GM08714 (cell line): ENCODE data around the gene DOCK3.

Experiments used
- H3K4me3 ChIP-seq: fragments of 200-500 bp; sonication (Bioruptor generic); 2 replicates; pipeline ENCODE4 v1.5.1; 2014; ENCODE audit warnings: mild to moderate bottlenecking, low read length, inconsistent platforms
- ZNF274 ChIP-seq: IDR thresholded peaks from 2 replicates; pipeline ENCODE4 v1.6.1; 2012; ENCODE audit warnings: mild to moderate bottlenecking, low read depth, low read length

The DOCK3 gene

DNA sequence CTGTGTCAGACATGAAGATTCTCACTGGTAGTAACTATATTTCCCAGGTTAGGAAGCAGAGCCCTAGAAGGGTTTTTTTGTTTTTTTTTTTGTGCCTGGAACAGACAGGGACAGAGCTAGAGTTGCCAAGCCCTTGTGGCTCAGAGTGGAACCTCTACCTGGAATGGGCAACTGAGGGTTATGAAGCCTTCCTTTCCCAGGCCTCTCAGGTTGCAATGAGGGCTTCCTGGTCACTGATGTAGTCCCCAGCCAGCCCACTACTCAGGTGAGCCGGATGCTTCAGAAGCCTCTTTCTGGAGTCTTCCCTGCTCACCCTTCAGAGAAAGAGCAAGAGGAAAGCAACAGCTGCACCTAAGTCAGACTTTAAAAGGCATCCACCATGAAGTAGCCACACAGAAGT, 661.5 kb downstream of the DOCK3 start:
- H3K4me3 ChIP-seq, result no peak overlapping the region
- TF ChIP-seq ZNF274, result no peak

DNA sequence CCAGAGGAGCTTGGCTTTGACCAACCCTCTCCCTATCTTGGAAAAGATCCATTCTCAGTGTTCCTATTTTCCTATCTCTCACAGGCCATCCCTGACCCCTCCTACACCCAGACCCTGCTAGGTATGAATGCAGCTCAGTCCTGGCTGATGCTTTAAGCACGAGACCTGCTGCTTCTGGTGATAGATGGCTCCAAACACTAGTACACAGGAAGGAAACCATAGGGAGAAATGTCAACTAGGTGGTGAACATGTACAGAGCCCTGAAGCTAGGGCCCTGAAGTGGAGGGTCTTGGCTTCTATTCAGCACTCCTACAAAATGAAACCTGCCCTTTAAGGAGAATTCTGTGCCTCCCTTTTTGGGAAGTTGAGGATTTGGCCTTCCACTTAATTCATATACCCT, 662.9 kb downstream of the DOCK3 start:
- no peak for TF ChIP-seq ZNF274
- no peak overlapping the region for H3K4me3 ChIP-seq

DNA sequence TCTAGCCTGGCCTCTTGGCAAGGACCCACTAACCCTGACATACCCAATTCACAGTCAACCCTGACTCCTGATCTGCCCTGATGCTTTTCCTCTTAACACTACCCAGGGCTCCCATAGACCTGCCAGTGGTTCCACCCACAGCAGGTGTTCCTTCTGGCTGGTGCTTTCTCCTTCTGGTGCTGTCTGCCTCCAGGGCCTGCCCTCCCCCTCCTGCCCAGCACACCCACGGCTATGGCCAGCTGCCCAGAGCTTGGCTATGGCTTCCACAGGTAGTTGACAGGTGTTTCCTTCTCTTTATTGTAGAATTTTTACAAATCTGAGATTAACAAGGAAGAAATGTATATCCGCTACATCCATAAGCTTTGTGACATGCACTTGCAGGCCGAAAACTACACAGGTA, 663.9 kb downstream of the DOCK3 start:
- no peak for TF ChIP-seq ZNF274

DNA sequence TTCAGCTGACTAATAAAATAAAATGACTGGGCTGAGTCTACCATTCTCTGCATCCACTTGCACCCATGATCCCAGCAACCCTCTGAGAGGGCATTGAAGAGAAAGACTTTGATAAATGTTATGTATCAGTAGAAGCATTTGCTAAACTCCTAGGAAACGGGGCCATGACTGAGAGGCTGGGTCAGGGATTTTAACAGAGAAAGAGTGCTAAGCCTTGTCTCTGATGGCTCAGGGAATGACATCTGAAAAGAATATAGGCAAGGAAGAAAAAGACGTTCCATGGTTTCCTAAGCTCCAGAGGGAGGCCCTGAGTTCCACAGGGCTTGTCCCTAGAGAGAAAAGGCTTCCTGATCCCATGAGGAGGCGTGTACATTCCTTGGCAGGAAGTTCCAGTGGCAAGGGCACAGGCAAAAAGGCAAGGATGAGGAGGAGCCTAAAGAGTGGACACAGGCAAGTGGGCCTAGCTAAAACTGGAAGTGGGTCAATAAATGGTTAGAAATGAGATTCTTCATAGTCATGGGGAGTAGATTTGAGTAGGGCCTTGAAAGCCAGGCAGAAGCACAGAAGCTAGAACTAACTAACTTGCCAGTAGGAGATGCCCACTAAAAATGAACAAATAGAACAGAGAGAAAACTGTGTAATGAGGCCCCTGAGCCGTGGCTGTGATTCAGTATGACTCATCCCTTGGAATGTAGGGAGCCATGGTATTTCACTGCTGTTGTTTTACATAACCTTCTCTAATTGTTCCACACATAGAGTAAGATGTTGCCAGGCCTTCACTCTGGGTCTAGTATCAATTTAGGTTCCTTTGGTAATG, 665.5 kb downstream of the DOCK3 start:
- H3K4me3 ChIP-seq, result no peak overlapping the region
- no peak for TF ChIP-seq ZNF274

More for the DNA sequence above, 663.9 kb downstream of the DOCK3 start:
- H3K4me3 ChIP-seq, result no peak overlapping the region

DNA sequence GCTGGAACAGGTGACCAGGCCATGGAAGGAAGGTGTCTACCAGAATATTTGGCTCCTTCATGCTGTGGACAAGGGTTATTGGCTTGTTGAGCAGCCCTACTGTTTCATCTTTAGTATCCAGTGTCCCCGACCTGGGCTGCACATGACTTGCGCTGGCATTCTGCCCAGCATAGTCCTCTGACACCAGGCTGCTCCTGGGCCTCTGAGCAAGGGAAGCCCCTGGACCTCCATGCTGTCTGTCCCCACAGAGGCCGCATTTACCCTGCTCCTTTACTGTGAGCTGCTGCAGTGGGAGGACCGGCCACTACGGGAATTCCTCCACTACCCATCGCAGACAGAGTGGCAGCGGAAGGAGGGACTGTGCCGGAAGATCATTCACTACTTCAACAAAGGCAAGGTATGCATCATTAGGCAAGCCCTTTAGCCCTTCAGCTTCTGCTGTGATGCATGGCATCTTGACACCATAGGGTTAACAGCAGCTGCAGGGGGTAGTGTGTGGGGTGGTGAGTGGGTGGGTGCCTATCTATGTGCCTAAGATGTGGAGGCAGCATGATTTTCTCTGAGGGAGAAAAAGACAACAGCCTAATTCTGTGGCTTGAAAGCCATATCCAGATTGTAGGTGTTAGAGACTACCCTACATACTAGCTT, 666.4 kb downstream of the DOCK3 start:
- H3K4me3 ChIP-seq, result no peak overlapping the region
- no peak for TF ChIP-seq ZNF274

DNA sequence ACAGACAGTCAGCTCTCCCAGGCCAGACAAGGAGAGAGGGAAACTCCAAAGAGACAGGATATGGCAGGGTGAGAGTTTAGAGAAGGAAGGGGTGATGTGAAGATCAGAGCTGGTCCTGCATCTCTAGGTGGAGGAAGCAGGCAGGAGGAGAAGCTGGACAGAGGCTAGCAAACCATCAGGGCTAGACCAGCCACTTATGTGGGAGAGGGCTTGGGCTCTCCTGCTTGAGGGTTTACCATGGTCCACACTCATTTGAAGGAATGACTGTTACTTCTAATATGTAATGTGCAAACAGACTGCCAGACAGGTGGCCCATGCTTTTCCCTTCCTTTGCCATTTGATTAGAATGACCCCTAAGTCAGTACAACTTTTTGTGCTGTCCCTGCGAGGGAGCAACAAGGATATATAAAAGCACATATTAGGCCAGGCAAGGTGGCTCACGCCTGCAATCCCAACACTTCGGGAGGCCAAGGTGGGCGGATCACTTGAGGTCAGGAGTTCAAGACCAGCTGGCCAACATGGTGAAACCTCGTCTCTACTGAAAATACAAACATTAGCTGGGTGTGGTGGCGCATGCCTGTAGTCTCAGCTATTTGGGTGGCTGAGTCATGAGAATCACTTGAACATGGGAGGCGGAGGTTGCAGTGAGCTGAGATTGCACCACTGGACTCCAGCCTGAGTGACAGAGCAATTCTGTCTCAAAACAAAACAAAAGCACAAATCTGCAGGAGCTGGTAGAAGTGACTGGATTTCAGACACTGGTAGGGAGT, 669.4 kb downstream of the DOCK3 start:
- no peak overlapping the region for H3K4me3 ChIP-seq
- no peak for TF ChIP-seq ZNF274

DNA sequence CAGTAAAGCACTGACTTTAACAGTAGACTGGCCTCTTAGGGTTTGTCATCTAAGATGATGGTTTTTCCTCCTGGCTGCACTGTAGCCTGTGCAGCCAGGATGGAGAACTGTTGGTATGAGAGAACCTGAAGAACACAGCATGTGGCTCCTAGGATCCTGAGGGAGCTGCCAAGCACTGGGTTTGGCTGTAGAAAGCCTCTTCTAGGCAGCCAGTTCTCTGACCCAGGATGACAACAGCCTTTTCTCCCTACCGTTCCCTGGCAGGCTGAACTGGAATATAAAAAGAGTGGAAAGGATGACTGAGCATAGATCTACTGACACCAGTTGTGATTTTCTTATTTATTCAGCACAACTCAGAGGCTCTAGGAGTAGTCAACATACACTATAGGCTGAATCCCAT, 676.0 kb downstream of the DOCK3 start:
- no peak overlapping the region for H3K4me3 ChIP-seq
- TF ChIP-seq ZNF274, result no peak

DNA sequence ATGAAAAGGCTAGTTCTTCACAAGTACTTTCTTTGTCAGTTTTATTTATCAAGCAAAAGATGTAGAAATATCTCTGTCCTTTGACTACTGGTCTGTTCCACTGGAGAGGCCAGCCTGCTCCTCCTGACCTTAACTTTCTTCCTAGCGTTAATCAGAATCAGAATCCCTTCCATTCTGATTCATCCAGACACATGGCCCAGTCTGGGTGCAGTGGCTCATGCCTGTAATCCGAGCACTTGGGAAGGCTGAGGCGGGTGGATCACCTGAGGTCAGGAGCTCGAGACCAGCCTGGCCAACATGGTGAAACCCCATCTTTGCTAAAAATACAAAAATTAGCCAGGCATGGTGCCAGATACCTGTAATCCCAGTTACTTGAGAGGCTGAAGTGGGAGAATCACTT, 678.4 kb downstream of the DOCK3 start:
- no peak overlapping the region for H3K4me3 ChIP-seq
- no peak for TF ChIP-seq ZNF274

DNA sequence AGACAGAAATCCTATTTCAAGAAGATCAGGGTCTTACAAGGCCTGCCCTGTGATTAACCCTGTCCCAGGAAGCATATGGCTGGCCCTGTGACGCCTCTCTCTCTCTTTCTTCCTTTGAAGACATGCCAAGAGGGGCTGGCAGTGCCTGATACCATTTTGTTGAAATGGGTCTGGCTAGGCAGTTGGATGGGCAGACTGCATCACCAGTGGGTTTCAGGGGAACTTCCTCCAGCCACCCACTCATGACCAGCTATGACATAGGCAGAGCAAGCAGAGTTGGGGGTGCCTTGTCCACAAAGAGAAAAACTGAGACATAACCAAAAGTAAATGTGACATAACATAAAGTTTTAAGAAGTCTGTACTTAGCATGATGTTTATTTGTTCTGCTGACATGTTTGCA, 679.0 kb downstream of the DOCK3 start:
- TF ChIP-seq ZNF274, result no peak
- H3K4me3 ChIP-seq, result no peak overlapping the region

DNA sequence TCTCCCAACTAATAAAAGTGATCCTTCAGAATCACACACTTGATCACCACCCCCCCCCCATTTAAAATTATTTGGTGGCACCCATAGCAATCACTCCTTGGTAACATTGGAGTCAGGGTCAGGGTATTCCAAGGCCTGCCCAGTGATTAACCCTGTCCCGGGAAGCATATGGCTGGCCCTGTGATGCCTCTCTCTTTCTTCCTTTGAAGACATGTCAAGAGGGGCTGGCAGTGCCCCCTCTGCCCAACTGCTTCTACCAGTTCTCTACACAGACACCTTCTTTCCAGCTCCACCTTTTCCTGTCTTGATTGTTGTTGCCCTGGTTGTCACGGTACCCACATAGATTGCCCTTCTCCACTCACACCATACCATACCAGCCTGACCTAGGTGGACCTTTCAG, 679.4 kb downstream of the DOCK3 start:
- no peak overlapping the region for H3K4me3 ChIP-seq
- TF ChIP-seq ZNF274, result no peak

DNA sequence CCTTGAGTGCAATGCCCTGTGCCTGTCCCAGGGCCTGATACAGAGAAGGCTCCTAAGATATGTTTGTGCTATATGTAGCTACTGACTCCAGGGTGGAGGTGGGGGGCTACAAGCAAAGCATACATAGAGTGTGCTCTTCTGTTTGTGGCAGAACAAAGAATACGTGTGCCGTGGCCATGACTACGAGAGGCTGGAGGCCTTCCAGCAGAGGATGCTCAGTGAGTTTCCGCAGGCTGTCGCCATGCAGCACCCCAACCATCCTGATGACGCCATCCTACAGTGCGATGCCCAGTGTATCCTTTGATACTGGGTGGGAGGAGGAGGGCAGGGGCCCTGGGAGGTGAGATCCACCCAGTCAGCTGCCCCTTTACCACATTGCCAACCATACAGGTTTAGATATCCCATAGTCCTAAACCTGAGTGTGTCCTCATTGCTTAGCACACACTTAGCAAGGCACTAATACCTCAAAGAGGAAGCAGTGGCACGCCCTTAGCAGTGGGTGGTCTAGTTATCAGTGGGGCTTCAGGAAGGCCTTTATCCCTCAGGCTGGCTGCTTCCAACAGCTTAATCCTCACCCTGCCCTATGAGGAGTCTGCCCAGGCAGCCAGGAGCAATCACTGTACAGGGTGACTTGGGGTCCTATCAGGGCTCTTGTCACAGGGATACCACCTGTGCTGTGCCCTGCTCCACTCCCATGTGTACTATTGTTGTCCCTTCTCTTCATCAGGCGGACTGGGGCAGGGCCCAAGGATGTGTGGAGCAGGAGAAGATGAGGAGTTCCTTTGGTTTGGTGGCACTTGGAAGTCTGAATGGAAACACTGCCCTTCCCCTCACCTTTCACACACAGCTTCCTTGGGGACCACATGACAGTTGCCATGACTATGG, 680.2 kb downstream of the DOCK3 start:
- no peak for TF ChIP-seq ZNF274
- no peak overlapping the region for H3K4me3 ChIP-seq

DNA sequence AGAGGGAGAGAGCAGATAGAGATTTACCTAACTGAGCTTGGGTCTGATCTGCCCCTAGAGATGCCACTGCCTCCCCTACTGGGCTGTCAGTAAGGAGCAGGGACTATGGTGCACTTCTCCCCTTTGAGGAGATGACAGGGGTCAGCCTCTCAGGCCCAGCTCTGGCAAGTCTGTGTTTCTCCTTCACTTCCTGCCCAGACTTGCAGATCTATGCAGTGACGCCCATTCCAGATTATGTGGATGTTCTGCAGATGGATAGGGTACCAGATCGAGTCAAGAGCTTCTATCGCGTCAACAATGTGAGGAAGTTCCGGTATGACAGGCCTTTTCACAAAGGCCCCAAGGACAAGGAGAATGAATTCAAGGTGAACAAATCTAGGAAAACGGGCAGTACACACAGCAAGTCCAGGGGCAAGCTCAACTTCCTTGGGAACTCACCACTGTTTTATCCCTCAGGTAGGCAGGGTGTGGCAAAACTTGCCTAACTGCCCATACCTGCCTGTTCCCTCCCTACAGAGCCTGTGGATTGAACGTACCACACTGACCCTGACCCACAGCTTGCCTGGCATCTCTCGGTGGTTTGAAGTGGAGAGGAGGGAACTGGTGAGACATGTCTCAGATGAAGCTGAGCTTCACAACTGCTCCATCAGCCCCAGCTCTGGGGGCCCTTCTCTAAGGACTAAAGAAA, 681.3 kb downstream of the DOCK3 start:
- no peak overlapping the region for H3K4me3 ChIP-seq
- TF ChIP-seq ZNF274, result no peak

DNA sequence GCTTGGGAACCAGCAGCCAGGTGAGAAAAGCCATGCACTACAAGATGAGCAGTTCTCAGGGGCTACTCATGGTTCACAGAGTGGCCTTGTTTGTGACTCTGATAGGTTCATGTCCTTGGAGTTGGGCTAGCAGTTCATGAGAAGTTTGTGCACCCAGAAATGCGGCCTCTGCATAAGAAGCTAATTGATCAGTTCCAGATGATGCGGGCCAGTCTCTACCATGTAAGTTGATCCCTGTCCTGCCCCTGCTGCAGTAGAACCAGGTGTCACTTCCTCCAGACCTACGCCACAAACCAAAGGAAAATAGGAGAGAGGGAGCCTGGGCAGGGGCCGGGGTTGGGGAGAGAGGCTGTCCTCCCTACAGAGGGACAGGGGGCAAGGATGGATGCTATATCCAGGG, 683.1 kb downstream of the DOCK3 start:
- no peak overlapping the region for H3K4me3 ChIP-seq
- no peak for TF ChIP-seq ZNF274

DNA sequence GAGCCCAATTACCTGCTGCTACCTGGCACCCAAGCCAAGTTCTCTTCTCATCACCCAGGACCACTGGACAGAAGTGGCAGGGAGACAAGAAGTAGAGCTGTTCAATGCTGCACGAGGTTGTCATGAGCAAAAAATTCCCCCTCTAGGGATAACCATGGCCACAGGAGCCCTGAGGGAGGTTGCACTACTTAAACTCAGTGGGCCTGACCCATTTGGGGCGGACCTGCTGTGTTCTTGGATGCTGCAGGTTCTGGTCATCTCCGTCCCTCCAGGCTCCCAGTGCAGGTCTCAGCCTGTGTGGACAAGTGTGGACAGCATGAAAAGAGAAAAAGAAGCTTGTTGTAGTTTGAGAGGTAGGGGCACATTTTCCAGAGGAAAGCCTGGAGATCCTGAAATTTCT, 684.3 kb downstream of the DOCK3 start:
- no peak overlapping the region for H3K4me3 ChIP-seq
- no peak for TF ChIP-seq ZNF274
